ENCODE results near the gene ZNF790.
A peak's percentile ranks its signal among the peaks of the same experiment; 100 is the strongest.

The ZNF790 gene

DNA sequence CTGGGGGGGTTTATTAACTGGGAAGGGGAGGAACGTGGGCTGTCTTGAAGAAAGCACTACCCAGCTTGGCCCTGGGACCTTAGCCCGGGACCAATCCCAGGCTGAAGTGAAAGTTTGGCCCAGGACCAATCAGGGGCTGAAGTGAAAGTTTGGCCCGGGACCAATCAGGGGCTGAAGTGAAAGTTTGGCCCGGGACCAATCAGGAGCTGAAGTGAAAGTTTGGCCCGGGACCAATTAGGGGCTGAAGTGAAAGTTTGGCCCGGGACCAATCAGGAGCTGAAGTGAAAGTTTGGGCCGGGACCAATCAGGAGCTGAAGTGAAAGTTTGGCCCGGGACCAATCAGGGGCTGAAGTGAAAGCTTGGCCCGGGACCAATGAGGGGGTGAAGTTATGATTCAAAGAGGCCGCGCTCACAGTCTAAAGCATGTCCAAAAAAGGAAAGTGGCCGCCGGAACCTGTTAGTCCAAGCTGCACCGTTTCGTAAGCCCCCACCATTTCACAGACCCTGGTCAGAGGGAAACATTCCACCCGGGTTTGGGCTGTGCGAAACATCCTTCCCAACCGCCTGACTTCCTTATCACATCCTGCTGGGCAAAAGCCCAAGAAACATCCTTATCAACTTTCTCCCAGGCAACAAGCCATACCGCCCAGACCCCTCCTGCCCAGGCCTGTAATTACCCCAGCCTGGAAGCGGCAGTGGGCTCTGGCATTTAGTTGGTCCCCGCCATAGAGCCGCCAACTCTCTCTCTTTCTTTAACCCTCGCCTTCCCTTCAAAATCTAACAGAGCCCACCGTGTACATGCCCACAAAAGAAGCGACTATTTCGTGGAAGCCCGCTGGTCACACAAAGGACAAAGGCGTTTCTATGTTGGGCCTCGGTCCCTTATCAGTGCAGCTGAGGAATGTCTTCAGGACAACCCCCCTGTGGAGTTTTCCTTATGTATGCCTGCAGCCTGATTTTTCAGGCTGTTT is 66.6 kb downstream of the ZNF790 start:
- DNase-seq = peak; percentile 54 to 65
